ENCODE data around the gene SOCS7. TPM values are rescaled to one million over a fixed set of nuclear protein-coding genes. Genes with fewer than 3 reads are reported as not detected.

The SOCS7 gene
- total RNA-seq, 1 donor from 2014 or later, result 17.8 TPM

DNA sequence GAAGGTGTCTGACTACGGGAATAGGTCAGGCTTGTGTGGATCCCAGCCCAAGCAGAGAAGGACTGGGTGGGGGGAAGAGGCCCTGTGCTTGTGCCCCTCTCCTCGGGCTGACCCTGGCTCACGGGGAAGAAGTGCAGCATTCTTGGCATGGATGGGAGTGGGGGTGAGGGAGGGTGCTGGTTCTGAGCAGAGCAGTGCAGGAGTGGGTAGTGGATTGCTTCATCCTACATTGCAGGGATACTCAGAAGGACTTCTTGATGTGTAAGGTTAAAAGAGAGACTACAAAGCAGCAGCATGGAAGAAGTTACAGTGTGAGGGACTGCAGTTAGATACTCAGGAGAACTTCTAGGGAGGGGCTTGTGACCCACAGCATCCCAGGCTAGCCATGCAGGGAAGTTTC, 78.7 kb downstream of the SOCS7 start:
- H3K36me3 Mint-ChIP-seq, result no peaks in the 10 kb centered on the region
- H3K79me2 ChIP-seq (ENCODE audit: low read depth), result peaks cover 6% of the 10 kb centered on the region
- H3K4me2 ChIP-seq, result no peak overlapping the region
- H3F3A ChIP-seq (ENCODE audit: low read depth), result peaks cover 32% of the 10 kb centered on the region
- H3K9me3 ChIP-seq (ENCODE audit: low read depth), result no peaks in the 10 kb centered on the region
- no peak overlapping the region for H3K27ac Mint-ChIP-seq
- H3K36me3 ChIP-seq, result no peaks in the 10 kb centered on the region
- peaks cover 26% of the 10 kb centered on the region for H3K4me1 Mint-ChIP-seq
- peak overlapping the region; percentile 77 for H3K4me3 Mint-ChIP-seq
- no peak for TF ChIP-seq EZH2 (IDR thresholded peaks at IDR 0.05)
- TF ChIP-seq, protein P1, sequence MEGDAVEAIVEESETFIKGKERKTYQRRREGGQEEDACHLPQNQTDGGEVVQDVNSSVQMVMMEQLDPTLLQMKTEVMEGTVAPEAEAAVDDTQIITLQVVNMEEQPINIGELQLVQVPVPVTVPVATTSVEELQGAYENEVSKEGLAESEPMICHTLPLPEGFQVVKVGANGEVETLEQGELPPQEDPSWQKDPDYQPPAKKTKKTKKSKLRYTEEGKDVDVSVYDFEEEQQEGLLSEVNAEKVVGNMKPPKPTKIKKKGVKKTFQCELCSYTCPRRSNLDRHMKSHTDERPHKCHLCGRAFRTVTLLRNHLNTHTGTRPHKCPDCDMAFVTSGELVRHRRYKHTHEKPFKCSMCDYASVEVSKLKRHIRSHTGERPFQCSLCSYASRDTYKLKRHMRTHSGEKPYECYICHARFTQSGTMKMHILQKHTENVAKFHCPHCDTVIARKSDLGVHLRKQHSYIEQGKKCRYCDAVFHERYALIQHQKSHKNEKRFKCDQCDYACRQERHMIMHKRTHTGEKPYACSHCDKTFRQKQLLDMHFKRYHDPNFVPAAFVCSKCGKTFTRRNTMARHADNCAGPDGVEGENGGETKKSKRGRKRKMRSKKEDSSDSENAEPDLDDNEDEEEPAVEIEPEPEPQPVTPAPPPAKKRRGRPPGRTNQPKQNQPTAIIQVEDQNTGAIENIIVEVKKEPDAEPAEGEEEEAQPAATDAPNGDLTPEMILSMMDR (IDR thresholded peaks at IDR 0.05), result no peak
- TF ChIP-seq EZH2phosphoT487 (IDR thresholded peaks at IDR 0.05), result no peak
- DNase-seq (ENCODE audit: low spot score), result no peak
- H3K27ac ChIP-seq, result no peak overlapping the region
- H4K20me1 ChIP-seq (ENCODE audit: low read depth), result peaks cover 3% of the 10 kb centered on the region
- peaks cover 14% of the 10 kb centered on the region for H3K27me3 ChIP-seq
- peaks cover 21% of the 10 kb centered on the region for H3K27me3 Mint-ChIP-seq (ENCODE audit: insufficient read depth, low read depth)
- H3K9ac ChIP-seq, result no peak overlapping the region
- no peaks in the 10 kb centered on the region for H3K9me3 Mint-ChIP-seq
- H3K4me3 ChIP-seq, result no peak overlapping the region
- no peak overlapping the region for H2AFZ ChIP-seq (replicated peaks)
- H3K4me1 ChIP-seq, result peaks cover 20% of the 10 kb centered on the region

DNA sequence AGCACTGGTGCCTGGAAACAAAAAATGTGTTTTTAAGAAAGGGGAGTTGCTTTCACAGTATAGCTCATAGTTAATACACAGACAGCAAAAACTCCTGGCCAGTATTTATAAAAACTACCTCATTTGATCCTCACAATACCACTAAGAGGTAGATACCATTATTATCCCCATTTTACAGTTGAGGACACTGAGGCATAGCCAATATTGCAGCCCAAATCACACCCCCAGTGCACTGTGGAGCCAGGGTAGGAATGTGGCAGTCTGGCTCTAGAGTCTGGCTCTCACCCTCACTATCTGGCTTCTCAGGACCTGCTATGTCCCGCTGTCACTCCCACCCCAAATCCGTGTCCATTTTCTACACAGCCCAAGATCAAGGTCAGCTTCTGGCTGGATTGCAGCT, 79.2 kb downstream of the SOCS7 start:
- no peak for DNase-seq (ENCODE audit: low spot score)
- Histone ChIP-seq H3K4me2 (no peak overlapping the region), H3F3A (ENCODE audit: low read depth) (peaks cover 32% of the 10 kb centered on the region), H3K79me2 (ENCODE audit: low read depth) (peaks cover 6% of the 10 kb centered on the region), H2AFZ (replicated peaks) (no peak overlapping the region), H3K4me3 (no peak overlapping the region), H3K9me3 (ENCODE audit: low read depth) (no peaks in the 10 kb centered on the region), H3K27me3 (peaks cover 14% of the 10 kb centered on the region), H4K20me1 (ENCODE audit: low read depth) (peaks cover 3% of the 10 kb centered on the region), H3K36me3 (no peaks in the 10 kb centered on the region), H3K27ac (no peak overlapping the region), H3K4me1 (peaks cover 20% of the 10 kb centered on the region), H3K9ac (no peak overlapping the region)
- TF ChIP-seq, protein P1 (IDR thresholded peaks at IDR 0.05), result no peak
- no peak for TF ChIP-seq EZH2 (IDR thresholded peaks at IDR 0.05)
- no peak for TF ChIP-seq EZH2phosphoT487 (IDR thresholded peaks at IDR 0.05)
- Mint-ChIP-seq H3K27ac (no peak overlapping the region), H3K9me3 (no peaks in the 10 kb centered on the region), H3K4me3 (no peak overlapping the region), H3K4me1 (peaks cover 24% of the 10 kb centered on the region), H3K27me3 (ENCODE audit: insufficient read depth, low read depth) (peaks cover 21% of the 10 kb centered on the region), H3K36me3 (no peaks in the 10 kb centered on the region)

DNA sequence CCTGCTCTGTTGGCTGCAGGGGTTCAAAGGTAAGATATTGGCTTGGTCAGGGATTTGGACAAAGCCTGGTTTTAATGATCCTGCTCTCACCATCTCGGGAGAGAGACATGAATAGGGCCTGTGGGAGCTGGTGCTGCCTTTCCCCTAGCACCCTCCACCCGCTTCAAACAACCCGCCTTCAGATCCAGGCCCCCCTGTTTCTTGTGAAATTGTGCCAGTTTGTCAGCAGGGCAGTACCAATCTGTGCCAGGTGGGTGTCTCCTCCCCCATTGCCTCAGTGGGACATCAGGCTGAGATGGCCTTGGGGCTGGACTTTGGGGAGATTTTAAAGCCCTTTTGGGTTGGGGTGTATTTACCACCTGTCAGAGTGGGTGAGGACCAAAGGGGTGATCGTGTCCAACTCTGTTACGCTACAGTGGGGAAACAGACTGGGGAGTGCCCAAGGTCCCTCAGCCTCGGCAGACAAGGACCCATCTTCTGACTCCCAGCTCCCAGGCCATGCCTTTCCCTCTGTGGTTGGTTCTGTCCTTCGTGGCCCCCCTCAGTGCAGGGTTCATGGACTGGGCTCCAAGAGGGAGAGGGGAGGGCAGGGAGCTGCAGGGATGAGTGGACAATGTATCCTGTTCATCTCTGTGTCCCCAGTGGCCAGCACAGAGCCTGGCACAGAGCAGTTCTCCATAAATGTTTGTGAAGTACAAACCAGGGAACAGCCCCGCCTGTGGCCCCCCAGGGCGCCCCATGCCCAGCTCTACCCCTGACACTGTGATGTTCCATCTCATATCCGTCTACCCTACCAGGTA, 79.9 kb downstream of the SOCS7 start:
- H3K4me1 ChIP-seq, result peaks cover 23% of the 10 kb centered on the region
- Mint-ChIP-seq H3K27ac (no peak overlapping the region), H3K4me1 (peaks cover 26% of the 10 kb centered on the region), H3K9me3 (no peaks in the 10 kb centered on the region), H3K27me3 (ENCODE audit: insufficient read depth, low read depth) (peaks cover 21% of the 10 kb centered on the region), H3K36me3 (no peaks in the 10 kb centered on the region), H3K4me3 (no peak overlapping the region)
- no peak overlapping the region for H3K27ac ChIP-seq
- H3K4me3 ChIP-seq, result no peak overlapping the region
- peaks cover 3% of the 10 kb centered on the region for H4K20me1 ChIP-seq (ENCODE audit: low read depth)
- no peak overlapping the region for H3K9ac ChIP-seq
- H3K9me3 ChIP-seq (ENCODE audit: low read depth), result no peaks in the 10 kb centered on the region
- H3F3A ChIP-seq (ENCODE audit: low read depth), result peaks cover 31% of the 10 kb centered on the region
- H3K36me3 ChIP-seq, result no peaks in the 10 kb centered on the region
- peaks cover 14% of the 10 kb centered on the region for H3K27me3 ChIP-seq
- H3K4me2 ChIP-seq, result no peak overlapping the region
- DNase-seq (ENCODE audit: low spot score), result no peak
- no peak overlapping the region for H2AFZ ChIP-seq (replicated peaks)
- peaks cover 6% of the 10 kb centered on the region for H3K79me2 ChIP-seq (ENCODE audit: low read depth)
- TF ChIP-seq, protein P1 (IDR thresholded peaks at IDR 0.05), result no peak
- TF ChIP-seq EZH2phosphoT487 (IDR thresholded peaks at IDR 0.05), result no peak
- TF ChIP-seq EZH2 (IDR thresholded peaks at IDR 0.05), result no peak

Data from neural progenitor cell (in vitro differentiated cells).